Measurements from ENCODE around the gene IL17RD.
A peak's percentile ranks its signal among the peaks of the same experiment; 100 is the strongest.

The IL17RD gene

DNA sequence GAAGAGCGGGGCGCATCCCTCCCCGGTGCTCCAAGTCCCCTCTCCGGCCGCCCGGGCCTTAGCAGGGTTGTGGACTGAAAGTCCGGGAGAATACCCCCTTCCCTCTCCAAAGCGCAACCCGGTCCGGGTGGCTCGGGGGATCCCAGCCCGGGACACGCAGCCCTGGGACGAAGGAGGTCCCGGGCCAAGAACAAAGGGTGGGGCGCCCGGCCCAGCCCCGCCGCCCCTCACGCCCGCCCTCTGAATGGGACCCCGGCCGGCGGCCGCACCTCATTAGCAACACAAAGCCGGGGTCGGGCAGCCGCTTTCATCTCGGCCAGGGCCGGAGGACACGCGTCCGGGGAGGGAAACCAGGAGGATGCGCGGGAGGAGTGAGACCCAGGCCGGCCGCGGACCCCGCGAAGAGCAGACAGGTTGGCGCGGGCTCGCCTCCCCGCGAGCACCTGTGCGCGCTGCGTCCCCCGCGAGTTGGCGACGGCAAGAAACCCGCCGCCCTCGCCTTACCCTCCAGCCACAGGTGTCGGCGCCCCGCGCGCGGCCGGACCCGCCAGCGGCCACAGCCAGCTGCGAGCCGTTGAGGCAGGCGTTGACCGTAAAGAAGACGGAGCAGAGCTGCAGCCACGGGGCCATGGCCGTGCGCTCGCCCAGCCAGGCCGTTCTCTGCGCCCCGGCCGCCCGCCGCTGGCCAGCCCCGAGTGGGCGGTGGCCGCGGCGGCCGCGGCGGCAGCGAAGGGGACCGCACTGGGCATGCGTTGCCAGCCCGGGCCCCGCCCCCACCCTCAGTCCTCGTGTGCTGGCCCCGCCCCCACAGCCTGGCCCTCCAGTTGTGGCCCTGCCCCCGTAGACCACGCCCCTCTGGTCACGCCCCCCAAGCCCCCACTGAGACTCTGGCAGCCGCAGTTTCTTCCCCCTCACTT is at the start of gene IL17RD:
IL17RD (minus strand) TSS at position 697 of the 917 bp plus-strand sequence; CDS start at position 630, 67 bp downstream.
- intact Hi-C loops (cut with DNase I), result loop anchor here (5.0 to 10.0 kb wide), 3 partner anchors 62 to 170 kb away; partner anchors contain the start of gene APPL1
- DNase-seq, result peak in 39 of 42 donors; percentile 7 to 83 (median 61)

DNA sequence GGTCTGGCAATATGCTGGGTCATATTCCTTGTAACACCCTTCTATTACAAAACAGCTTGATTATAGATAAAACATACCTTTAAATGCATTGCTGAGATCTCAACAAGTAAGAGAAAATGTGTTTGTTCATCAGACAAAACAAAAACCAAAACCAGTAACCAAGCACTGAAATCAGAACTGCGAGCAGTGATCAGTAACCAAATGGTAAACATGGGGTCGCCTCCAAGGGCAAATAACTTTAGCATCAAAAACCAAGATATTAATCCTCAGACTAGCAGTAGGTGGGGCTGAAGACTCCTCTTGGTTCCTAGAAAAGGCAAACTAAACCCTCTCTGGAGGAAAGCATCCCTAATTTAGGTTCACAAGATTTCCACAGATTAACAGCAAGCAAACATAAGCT is 41.3 kb upstream of the IL17RD start:
- no peak for DNase-seq
- intact Hi-C loops (cut with DNase I), result no loop called here

DNA sequence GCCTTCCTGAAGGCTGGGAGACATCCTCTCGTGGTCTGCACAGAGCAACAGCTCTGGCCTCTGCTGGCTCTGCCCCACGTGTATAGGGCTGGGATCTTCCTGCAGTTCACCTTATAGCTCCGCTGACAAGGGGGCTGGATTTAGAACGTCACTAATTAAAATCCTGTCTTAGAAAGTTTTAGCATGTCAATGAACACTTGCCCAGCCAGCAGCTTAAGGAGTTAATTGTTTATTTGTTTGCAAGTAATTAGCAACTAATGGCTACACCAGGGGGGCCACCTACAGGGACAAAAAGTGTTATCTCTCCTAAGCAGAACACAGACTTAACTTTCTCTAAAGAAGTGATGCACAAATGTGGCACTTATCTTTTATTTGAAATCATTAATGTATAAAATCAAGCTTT is 34.7 kb upstream of the IL17RD start, which contains the start of gene HESX1:
HESX1 (minus strand) TSS at position 84 of the 403 bp plus-strand sequence; CDS start at position 24, 60 bp downstream.
- intact Hi-C loops (cut with DNase I), result no loop called here
- DNase-seq, result no peak

DNA sequence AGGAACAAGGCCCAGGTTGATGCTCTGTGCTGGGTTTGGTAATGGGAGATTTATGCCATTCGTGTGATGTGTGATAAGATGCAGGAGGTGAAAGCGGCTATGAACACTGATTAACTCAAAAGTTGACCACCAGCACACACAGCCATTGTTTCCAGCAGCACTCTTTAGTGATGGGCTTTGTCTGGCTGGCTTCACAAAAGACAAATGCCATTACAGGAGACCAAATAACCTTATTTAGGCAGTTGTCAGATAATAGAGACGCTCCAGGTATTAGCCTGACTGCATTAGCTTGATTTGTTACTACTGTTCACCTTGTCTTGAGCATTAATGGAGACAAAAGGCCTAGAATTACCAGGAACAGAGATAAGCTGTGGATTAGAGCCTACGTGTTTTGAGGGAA is 29.5 kb upstream of the IL17RD start:
- intact Hi-C loops (cut with DNase I), result no loop called here
- no peak for DNase-seq

DNA sequence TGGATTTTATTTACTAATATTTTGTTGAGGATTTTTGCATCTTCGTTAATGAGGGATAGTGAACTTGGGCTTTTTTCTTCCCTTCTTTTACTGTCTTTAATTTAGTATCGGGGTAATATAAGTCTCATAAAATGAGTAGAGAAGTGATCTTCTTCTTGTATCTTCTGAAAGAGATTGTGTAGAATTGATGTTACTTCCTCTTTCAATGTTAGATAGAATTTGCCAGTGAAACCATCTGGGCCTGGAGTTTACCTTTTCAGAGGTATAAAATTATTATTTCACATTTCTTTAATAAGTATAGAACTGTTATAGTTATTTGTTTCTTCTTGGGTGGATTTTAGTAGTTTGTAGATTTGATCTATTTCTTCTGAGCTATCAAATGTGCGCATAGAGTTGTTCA is 26.9 kb upstream of the IL17RD start:
- intact Hi-C loops (cut with DNase I), result no loop called here
- no peak for DNase-seq

DNA sequence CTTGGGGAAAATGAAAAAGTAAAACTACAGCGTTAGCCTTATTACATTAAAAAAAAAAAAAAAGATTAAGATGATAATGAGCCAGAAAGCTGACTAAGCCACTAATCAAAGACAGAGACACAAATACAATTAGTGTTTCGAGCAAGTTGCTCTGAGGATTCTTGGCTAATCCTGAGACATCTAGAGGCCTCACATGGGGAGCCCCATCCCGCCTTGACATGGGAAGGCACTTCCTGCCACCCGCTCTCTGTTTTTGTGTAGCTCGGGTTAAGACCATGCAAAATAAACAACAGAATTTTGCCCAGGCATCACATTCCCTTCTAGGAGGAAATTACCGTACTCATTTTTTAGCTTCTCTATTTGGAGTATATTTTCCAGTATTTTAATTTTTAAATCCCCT is 19.4 kb upstream of the IL17RD start:
- intact Hi-C loops (cut with DNase I), result no loop called here
- no peak for DNase-seq

DNA sequence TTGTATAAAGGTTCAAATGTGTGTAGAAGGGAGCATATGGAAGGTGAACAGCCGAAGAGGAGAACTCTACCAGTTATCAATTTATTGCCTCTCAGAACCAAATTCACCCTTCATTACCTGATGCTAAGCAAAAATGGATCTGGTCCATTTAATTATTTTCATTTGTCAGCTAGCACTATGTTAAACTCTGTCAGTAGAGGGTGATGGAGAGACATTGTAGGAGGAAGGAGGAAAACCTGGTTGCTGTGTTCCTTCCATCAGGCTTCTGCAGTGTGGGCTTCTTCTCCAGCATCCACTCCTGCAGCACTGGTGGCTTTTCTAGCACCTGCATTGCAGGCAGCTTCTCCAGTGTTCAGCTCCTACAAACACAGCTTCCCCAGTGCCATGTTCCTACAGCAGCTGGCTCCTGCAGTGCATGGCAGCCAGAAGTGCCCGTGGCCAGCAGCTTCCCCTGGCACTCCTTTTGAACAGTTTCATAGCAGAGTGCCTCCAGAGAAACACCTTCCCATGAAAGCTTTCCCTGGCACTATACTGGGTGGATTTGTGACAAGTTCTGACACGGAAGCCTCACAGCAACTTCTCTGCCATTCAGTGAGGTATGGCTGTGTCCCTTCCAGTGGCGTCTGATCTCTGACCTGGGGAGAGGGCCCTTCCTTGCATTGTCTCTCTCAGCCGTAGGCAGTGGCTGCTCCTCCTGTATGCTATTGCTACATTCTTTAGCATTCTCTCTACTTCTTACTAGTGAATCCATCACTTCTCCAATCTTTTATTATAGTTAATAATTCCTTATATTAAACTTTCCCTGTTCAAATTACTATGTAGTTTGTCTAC is 14.6 kb upstream of the IL17RD start:
- intact Hi-C loops (cut with DNase I), result no loop called here
- peak in 2 of 42 donors; percentile 18 for DNase-seq

DNA sequence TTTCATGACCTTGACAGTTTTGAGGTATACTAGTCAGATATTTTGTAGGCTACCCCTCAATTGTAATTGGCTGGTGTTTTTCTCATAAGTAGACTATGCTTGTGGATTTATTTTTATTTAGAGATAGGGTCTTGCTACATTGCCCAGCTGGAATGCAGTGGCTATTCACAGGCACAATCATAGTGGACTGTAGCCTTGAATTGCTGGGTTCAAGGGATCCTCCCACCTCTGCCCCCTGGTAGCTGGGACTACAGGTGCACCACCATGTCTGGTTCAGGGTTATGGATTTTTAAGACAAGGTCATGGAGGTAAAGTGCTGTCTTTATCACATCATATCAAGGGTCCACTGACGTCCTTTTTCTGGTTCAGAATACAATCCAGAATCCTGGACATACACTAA is 10.9 kb upstream of the IL17RD start:
- no peak for DNase-seq
- intact Hi-C loops (cut with DNase I), result no loop called here

DNA sequence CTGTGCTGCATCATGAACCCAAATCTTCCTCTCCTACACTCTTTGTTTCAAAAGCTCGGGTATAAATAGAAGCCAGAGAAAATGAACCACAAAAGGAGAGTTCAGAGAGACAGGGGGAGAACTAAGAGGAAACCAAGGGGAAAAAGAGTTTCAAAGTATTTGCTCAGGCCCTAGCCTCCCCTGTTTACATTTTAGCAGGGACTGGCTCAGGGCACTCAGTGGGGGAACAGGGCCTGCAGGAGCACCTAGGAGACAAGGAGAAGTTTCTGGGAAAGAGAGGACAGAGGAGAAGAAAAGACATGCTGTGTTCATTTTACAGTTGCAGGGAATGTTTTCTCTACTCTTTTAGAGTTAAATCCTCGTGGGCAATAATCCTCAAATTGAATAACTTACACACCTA is 8.5 kb upstream of the IL17RD start:
- DNase-seq, result no peak
- intact Hi-C loops (cut with DNase I), result no loop called here

DNA sequence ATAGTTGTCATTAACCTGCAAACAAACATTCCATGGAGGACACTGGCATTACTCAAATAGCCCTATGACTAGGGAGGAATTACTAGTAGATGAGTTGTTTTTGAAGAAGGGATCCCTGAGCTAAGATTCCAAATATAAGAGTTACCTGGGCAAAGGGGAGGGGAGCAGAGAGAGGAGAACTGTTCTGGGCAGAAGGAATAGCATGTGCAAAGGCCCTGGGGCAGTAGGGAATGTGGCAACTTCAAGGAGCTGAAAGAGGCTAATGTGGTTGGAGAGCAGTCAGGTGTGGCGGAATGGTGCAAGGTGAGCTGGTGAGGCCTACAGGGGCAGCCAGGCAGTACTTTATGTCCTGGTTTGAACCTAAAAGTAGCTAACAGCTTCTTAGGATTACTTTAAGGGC is 5.8 kb upstream of the IL17RD start:
- intact Hi-C loops (cut with DNase I), result no loop called here
- DNase-seq, result no peak

DNA sequence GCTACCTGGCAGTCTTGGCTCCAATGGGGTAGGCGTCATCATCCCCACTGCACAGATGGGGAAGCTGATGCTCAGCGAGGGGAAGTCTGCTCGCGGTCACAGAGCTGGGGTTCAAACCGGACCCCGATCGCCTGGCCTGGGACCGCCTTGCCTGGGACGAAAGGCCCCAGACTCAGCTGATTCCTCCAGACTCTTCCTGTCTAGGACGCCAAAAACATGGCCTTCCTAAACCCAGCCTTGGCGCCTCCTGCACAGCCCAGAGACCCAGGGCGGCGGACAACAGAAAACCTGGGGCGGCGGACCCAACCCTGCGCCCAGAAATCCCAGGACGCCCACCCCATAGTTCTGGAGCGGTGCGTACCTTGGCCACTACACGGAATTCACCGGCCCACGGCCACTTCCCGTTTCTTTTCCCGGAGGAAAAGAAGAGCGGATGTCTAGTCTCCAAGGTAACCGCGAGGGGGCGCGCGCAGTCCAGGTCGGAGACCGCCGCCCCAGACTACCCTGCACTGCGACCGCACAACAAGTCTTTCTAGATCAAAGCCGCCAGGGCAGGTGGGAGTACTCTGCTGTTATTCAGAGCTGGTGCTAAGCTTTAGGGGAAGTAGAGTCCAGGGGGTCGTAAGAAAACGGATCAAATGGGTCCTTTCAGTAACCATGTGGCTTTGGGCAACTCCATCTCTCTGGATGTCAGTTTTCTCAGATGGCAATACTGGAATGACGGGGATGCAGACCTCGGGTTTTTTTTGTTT is 4.9 kb upstream of the IL17RD start:
- DNase-seq, result peak; percentile 36 to 91 (median 81)
- intact Hi-C loops (cut with DNase I), result loop anchor here (5.0 to 10.0 kb wide), 3 partner anchors 57 to 175 kb away; partner anchors contain the start of gene APPL1

DNA sequence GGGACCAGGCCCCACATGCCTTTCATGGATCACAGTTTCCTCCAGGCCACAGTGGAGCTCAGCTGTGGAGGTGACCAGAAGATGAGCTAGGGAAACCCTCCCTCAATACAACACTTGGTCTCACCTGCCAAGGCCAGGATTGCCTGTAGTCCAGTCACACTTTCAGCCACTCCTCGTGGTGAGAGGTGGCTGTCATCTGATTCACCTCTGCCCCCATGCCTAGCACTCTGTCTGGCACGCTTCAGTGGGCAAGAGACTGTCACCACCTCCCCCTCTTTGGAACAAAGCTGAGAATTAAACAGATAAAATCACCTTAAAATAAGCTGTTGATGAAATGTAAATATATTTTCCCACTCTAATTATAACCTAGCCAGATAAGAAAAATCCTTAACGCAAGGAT is 4.0 kb upstream of the IL17RD start:
- DNase-seq, result no peak
- intact Hi-C loops (cut with DNase I), result loop anchor here (5.0 to 10.0 kb wide), 3 partner anchors 58 to 174 kb away; partner anchors contain the start of gene APPL1

DNA sequence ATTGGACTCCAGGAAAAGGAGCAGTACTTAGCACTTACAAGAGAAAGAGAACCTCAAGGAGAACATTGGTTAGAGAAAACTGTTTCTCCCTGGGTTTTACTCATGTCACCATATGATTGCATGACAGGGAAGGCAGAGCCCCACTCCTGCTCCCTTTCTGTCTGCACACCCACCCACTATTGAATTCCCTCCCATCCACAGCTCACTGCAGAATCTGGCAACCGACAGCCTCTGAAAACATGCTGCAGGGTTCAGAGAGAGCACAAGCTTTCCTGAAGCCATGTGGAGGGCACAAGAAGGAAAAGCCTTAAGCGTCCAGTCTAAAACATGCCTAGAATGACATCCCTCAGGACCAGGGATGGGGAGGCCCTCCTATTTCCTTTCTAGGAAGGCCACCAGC is 3.0 kb upstream of the IL17RD start:
- intact Hi-C loops (cut with DNase I), result loop anchor here (5.0 to 10.0 kb wide), 3 partner anchors 59 to 173 kb away; partner anchors contain the start of gene APPL1
- peak in 13 of 42 donors; percentile 17 to 56 (median 32) for DNase-seq

DNA sequence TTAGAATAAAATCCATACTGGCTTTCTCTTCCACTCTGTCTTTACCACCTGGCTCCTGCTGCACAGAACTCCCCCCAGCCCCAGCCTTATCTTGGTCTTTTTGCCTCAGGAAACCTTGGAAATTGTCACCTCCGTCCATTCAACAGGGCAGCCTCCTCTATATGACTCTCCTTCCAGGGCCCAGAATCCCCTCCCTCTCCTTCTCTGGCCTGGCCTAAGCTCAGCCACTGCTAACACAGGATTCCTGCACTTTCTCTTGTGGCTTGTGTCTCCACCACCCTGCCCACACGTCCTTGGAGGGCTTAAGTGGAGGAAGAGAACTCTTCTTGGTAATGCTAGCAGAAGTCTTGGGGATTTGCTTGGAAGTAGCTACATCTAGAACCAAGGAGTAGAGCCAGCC is 1.5 kb upstream of the IL17RD start:
- no peak for DNase-seq
- intact Hi-C loops (cut with DNase I), result loop anchor here (5.0 to 10.0 kb wide), 3 partner anchors 61 to 172 kb away; partner anchors contain the start of gene APPL1

DNA sequence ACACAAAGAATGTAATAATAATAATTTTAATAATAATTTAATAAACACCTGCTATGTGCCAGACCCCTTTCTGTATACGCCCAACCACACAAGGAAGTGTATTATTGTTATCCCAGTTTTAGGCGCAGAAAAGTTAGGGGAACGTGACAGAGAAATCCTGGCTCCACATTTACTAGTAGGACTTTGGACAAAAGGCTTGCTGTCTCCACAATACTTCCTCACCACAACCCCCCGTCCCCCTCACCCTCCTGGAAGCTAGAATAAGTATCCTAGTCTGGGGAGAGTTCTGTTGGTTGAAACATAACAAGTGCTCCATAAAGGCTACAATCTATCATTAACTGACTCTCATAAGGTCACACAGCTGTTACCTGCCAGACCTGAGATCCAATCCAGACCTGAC is 488 bp upstream of the IL17RD start:
- intact Hi-C loops (cut with DNase I), result loop anchor here (5.0 to 10.0 kb wide), 3 partner anchors 62 to 171 kb away; partner anchors contain the start of gene APPL1
- no peak for DNase-seq

DNA sequence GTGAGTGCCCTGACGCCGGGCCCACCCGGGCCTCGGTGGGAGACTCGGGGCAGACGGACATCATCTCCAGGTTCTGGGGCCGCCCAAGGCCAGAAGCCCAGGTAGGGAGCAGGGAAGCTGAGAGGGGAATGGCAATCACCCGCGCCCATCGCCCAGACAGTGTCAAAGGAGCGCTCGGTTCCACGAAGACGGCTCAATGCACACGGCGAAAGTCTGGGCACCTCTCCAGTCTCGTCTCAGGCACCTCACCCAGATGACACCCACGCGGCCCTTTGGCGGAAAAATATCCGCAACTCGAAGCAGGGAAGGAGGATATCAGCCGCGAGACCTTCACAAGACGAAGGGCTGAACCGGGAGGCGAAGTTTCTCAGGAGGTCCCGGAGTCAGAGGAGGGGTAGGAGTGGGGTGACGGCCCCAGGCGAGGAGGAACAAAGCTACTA is 916 bp downstream of the IL17RD start:
- intact Hi-C loops (cut with DNase I), result loop anchor here (10.0 kb wide), 1 partner anchor 169 kb away; no protein-coding TSS in a partner anchor
- DNase-seq, result peak in 6 of 42 donors; percentile 13 to 40 (median 20)

DNA sequence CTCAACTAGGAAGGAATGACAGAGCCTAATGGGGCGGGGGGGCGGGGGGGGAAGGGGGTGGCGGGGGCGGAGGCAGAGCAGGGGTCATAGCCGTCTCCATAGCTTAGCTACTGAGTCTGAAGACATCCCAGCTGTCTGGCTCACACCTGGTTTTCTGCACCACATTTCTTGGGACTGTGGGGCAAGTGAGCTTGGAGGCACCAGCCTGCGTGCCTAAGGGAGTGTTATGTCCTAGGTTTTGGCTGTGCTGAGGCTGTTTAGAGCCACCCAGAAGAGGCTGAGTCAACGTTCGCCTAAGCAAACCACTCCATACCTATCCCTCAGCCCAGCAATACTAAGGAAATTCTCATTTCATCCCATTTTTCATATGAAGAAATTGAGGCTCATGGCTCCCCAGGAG is 1.4 kb downstream of the IL17RD start:
- DNase-seq, result no peak
- intact Hi-C loops (cut with DNase I), result loop anchor here (10.0 kb wide), 1 partner anchor 169 kb away; no protein-coding TSS in a partner anchor

DNA sequence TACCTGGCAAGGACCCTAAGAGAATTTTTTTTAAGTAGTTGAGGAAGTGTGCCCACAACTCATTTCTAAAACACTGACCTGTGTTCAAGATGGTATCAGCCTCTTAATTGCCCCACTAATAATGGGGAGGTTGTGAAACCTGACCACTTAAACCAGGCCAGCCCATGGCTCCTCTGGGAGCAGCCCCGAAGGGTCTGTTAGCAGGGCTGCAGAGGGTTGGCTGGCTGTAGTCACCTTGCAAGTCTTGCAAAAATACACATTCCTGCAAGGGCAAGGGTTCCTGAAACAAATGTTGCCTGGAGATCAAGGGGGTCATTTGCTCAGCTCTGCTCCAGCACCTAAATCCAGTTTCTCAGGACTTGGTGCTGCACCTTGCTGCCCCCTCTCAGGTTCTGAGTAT is 3.2 kb downstream of the IL17RD start:
- no peak for DNase-seq
- intact Hi-C loops (cut with DNase I), result loop anchor here (10.0 kb wide), 1 partner anchor 167 kb away; no protein-coding TSS in a partner anchor

Data from head of caudate nucleus (tissue), 42 donors.